Gastrocnemius medialis (tissue), 4 donors: ENCODE results near the gene GREB1.

ENCODE experiments used
- POLR2A ChIP-seq, 2 donors: fragments of 450-650 bp; IDR thresholded peaks; one replicate each; pipeline ENCODE4 v1.6.1; 2017; ENCODE audit warnings: antibody characterized with exemption in 2 of 2, mild to moderate bottlenecking in 2 of 2, moderate library complexity in 2 of 2
- TF ChIP-seq, protein P1 (sequence below), 5 experiments: fragments of 450-650 bp in 3 of 5; fragments of 200-600 bp in 2 of 5; sonication (generic) in 2 of 5; IDR thresholded peaks in 4 of 5; conservative IDR thresholded peaks in 1 of 5; 1 replicate in 4 of 5; 2 replicates in 1 of 5; pipeline ENCODE4 v1.5.1; 2016 to 2019; ENCODE audit warnings: antibody characterized with exemption in 5 of 5, mild to moderate bottlenecking in 3 of 5, moderate library complexity in 3 of 5

DNA sequence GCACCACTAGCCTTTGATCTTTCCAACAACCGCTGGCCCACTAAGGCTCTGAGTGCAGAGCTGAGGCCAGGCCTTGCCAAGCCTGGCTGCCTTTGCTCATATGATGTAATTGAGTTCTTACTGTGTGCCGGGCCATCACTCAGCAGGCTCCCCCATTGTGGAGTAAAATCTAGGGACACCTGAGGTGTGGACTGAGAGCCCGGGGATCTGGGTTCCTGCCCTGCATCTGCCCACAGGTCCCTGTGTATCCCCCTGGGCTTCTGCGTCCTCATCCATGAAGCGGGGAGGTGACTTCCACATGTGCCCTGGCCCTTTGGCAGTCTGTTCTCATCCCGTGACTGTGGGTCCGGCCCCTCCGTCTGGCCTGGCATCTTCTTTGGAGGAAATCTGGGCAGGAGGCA lies 33.8 kb downstream of the GREB1 start:
- no peak for TF ChIP-seq POLR2A (IDR thresholded peaks at IDR 0.05)
- TF ChIP-seq, protein P1, sequence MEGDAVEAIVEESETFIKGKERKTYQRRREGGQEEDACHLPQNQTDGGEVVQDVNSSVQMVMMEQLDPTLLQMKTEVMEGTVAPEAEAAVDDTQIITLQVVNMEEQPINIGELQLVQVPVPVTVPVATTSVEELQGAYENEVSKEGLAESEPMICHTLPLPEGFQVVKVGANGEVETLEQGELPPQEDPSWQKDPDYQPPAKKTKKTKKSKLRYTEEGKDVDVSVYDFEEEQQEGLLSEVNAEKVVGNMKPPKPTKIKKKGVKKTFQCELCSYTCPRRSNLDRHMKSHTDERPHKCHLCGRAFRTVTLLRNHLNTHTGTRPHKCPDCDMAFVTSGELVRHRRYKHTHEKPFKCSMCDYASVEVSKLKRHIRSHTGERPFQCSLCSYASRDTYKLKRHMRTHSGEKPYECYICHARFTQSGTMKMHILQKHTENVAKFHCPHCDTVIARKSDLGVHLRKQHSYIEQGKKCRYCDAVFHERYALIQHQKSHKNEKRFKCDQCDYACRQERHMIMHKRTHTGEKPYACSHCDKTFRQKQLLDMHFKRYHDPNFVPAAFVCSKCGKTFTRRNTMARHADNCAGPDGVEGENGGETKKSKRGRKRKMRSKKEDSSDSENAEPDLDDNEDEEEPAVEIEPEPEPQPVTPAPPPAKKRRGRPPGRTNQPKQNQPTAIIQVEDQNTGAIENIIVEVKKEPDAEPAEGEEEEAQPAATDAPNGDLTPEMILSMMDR (IDR thresholded peaks at IDR 0.05 in 4 of 5, conservative IDR thresholded peaks at IDR 0.05 in 1 of 5) = no peak
